GM12878 (cell line): Measurements from ENCODE around the gene PINK1. TPM values are rescaled to one million over a fixed set of nuclear protein-coding genes. Genes with fewer than 3 reads are reported as not detected.

Experiments used
- ATAC-seq: fragments of 200-7000 bp; cut with Tn5 transposase; 3 replicates; pipeline ENCODE4 v1.9.1; 2020; ENCODE audit warnings: mild to moderate bottlenecking, moderate library complexity
- BruUV-seq: library from RNA; stranded (reverse); fragments of 400-500 nt; replicated peaks from 2 replicates; lab custom pipeline; 2021; lab: Mats Ljungman, UMichigan
- CTCF ChIA-PET: fragments of 300-600 bp; sonication (Branson Sonifier 250); formaldehyde crosslinking; extraction: SDS; loops from one replicate; lab custom pipeline; 2021; ENCODE audit warnings: inconsistent platforms; lab: Yijun Ruan, JAX
- POLR2A ChIA-PET: fragments of 350-600 bp; formaldehyde crosslinking; extraction: SDS; loops from one replicate; lab custom pipeline; 2021; ENCODE audit warnings: inconsistent platforms; lab: Charles Lee
- RAD21 ChIA-PET: fragments of 300-600 bp; sonication (Branson Sonifier 250); formaldehyde crosslinking; loops from one replicate; lab custom pipeline; 2023; ENCODE audit warnings: antibody characterized with exemption; ENCODE audit not compliant: unreplicated experiment; lab: Charles Lee
- SMC1A ChIA-PET: fragments of 300-600 bp; sonication (Branson Sonifier 250); formaldehyde crosslinking; loops from one replicate; lab custom pipeline; 2023; ENCODE audit not compliant: unreplicated experiment, uncharacterized antibody; lab: Charles Lee
- DNase-seq: peaks from one replicate; pipeline ENCODE4 v3.0.0-alpha.2; 2011; ENCODE audit warnings: low read depth, low spot score
- FAIRE-seq: peaks from 3 replicates; lab custom pipeline; 2011; peaks lifted over from hg19 to GRCh38; lab: Jason Lieb, UNC
- H2AFZ ChIP-seq: 2 replicates; pipeline ENCODE4 v1.6.0; 2011; ENCODE audit warnings: low read depth, low read length, control low read depth; ENCODE audit not compliant: control insufficient read depth
- H3K27ac ChIP-seq: 2 replicates; pipeline ENCODE4 v1.5.1; 2011; ENCODE audit warnings: control low read depth; ENCODE audit not compliant: control insufficient read depth, insufficient read depth
- H3K27me3 ChIP-seq, 2 experiments: replicated peaks in 1 of 2; 2 replicates each; pipeline versions ENCODE4 v1.6.0 to v1.6.1; 2011; ENCODE audit warnings: low read length in 1 of 2; ENCODE audit not compliant: control insufficient read depth in 2 of 2, insufficient read depth in 2 of 2
- H3K36me3 ChIP-seq, 2 experiments: 2 replicates each; pipeline ENCODE4 v1.5.1; 2011; ENCODE audit warnings: low read length in 1 of 2; ENCODE audit not compliant: control insufficient read depth in 2 of 2, insufficient read depth in 2 of 2
- H3K4me1 ChIP-seq: 2 replicates; pipeline ENCODE4 v1.6.1; 2011; ENCODE audit warnings: mild to moderate bottlenecking, low read length, moderate library complexity, mixed read lengths; ENCODE audit not compliant: control insufficient read depth, insufficient read depth
- H3K4me2 ChIP-seq: 2 replicates; pipeline ENCODE4 v1.6.0; 2011; ENCODE audit warnings: control low read depth; ENCODE audit not compliant: control insufficient read depth, insufficient read depth
- H3K4me3 ChIP-seq: fragments of 200-600 bp; sonication (generic); 2 replicates; pipeline ENCODE4 v1.5.1; 2016
- H3K79me2 ChIP-seq: 2 replicates; pipeline ENCODE4 v1.6.0; 2011; ENCODE audit warnings: low read length; ENCODE audit not compliant: control insufficient read depth, insufficient read depth
- H3K9ac ChIP-seq: 2 replicates; pipeline ENCODE4 v1.8.0; 2011; ENCODE audit warnings: low read length, control low read depth, mixed read lengths; ENCODE audit not compliant: control insufficient read depth, insufficient read depth
- H3K9me3 ChIP-seq: replicated peaks from 3 replicates; pipeline ENCODE4 v1.5.1; 2011; ENCODE audit warnings: mild to moderate bottlenecking, low read length; ENCODE audit not compliant: control insufficient read depth, insufficient read depth
- H4K20me1 ChIP-seq: 2 replicates; pipeline ENCODE4 v1.6.0; 2011; ENCODE audit not compliant: control insufficient read depth, insufficient read depth
- ATF3 ChIP-seq: IDR thresholded peaks from 2 replicates; pipeline ENCODE4 v1.6.1; 2011; ENCODE audit warnings: low read depth, mild to moderate bottlenecking, low read length, moderate library complexity, borderline replicate concordance; ENCODE audit errors: extremely low read depth
- ESRRA ChIP-seq: IDR thresholded peaks from 2 replicates; pipeline ENCODE4 v1.6.1; 2012; ENCODE audit warnings: mild to moderate bottlenecking, low read length, improper control_type of control experiment
- MEF2A ChIP-seq: IDR thresholded peaks from 2 replicates; pipeline ENCODE4 v1.6.1; 2011; ENCODE audit warnings: low read depth, mild to moderate bottlenecking, low read length, moderate library complexity; ENCODE audit not compliant: insufficient read depth
- NFIC ChIP-seq: IDR thresholded peaks from 2 replicates; pipeline ENCODE4 v1.6.1; 2012; ENCODE audit warnings: low read depth, mild to moderate bottlenecking, inconsistent platforms, low read length, moderate library complexity
- RB1 ChIP-seq: fragments of 450-650 bp; formaldehyde crosslinking; IDR thresholded peaks from 2 replicates; pipeline ENCODE4 v1.6.1; 2017; ENCODE audit warnings: mild to moderate bottlenecking, borderline replicate concordance
- SIN3A ChIP-seq: IDR thresholded peaks from 2 replicates; pipeline ENCODE4 v1.6.1; 2012; ENCODE audit warnings: low read depth, low read length, improper control_type of control experiment
- SRF ChIP-seq, 2 experiments: IDR thresholded peaks; 2 replicates each; pipeline ENCODE4 v1.6.1; 2011; ENCODE audit warnings: low read depth in 2 of 2, low read length in 2 of 2, mild to moderate bottlenecking in 1 of 2, moderate library complexity in 1 of 2
- TCF12 ChIP-seq: IDR thresholded peaks from 2 replicates; pipeline ENCODE4 v1.6.1; 2011; ENCODE audit warnings: low read depth, mild to moderate bottlenecking, low read length
- YY1 ChIP-seq: IDR thresholded peaks from 2 replicates; pipeline ENCODE4 v1.6.1; 2011; ENCODE audit warnings: low read depth, mild to moderate bottlenecking, low read length
- ZNF207 ChIP-seq: fragments of 450-650 bp; IDR thresholded peaks from 2 replicates; pipeline ENCODE4 v1.6.1; 2014; ENCODE audit warnings: antibody characterized with exemption, mild to moderate bottlenecking, borderline replicate concordance
- WGBS: methylation state at CpG from one replicate; pipeline ENCODE4 v1.1.6; 2016; ENCODE audit warnings: low lambda C conversion rate; ENCODE audit not compliant: insufficient replicate concordance, insufficient coverage; ENCODE audit errors: missing lambda C conversion rate; 5-methylcytosine and 5-hydroxymethylcytosine counted together
- in situ Hi-C: fragments of 300-500 bp; cut with MboI; formaldehyde crosslinking; loops from 9 replicates; pipeline ENCODE4 v1.14.3; 2018; ENCODE audit warnings: mixed read lengths
- intact Hi-C: fragments of 100-400 bp; cut with micrococcal nuclease; formaldehyde crosslinking; loops from one replicate; pipeline ENCODE4 v1.14.2; 2022; ENCODE audit not compliant: unreplicated experiment
- polyA plus RNA-seq, 11 experiments: library from polyadenylated mRNA; depleted of rRNA in 4 of 11; unstranded in 6 of 11; stranded (reverse) in 5 of 11; fragments of >200 nt; fragmentation: Nextera tagmentation in 4 of 11; fragmentation: Illumina TruSeq in 1 of 11; extraction: Ambion mirVana in 4 of 11; extraction: Trizol in 1 of 11; gene quantifications; 1 replicate in 1 of 11; 2 replicates in 10 of 11; pipeline versions ENCODE4 v1.2.1 to v1.2.3, GENCODE V29; 2011 to 2016; ENCODE audit warnings: inconsistent platforms in 2 of 11, missing spikeins in 2 of 11, low read depth in 1 of 11
- total RNA-seq, 4 experiments: library from RNA; depleted of rRNA in 3 of 4; stranded (reverse); fragments of >200 nt in 3 of 4; fragmentation: Illumina TruSeq in 1 of 4; extraction: Trizol in 1 of 4; gene quantifications; 2 replicates each; pipeline versions ENCODE4 v1.2.1 to v1.2.3, GENCODE V29; 2013 to 2021

The PINK1 gene
- total and polyA plus RNA-seq, 10 of the 15 experiments (the other 5 are each of a cell fraction or from before 2014, with no cell fraction given): 0.42 to 4.4 (median 1.9) TPM; not detected in 1

DNA sequence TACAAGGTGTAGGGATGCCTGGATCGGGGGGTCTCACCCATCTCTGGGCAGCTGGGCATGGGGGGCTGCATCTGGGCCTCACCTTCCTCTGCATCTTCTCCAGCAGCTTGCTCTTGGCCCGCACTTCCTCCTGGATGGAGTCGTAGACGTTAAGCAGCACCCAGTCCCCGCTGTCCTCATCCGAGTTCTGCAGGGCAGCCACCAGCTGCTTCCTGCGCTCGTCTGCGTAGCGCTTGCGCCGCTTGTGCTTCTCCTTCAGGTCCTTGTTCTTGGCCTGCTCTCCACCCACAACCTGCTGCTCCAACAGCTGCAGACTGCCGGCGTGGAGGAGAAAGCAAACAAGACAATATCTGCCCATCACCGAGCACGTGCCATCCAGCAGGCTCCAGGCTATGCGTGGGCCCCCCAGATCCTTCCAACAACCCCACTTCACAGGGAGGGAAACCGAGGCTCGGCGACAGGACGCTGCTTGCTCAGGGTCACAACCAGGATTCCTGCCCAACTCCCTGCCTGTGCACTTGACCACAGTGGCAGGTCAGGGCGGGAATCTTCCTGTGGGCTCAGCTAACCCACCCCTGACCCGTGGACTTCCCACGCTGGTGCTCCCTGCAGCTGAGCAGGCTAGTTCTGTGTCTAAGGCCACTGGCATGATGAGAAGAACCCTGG lies 49.4 kb downstream of the PINK1 start:
- FAIRE-seq: no peak
- BruUV-seq: no TSS peak
- POLR2A ChIA-PET: interaction anchor here (0.6 kb wide), 1 partner anchor 361 kb away, joined by 7 read pairs; no protein-coding TSS in a partner anchor
- Histone ChIP-seq H3K9me3 (peaks cover 2% of the 10 kb centered on the region; the same call in 2 of the 3 replicates), H3K27me3 (peaks cover 2 to 3% of the 10 kb centered on the region in 2 experiments), H3K9ac (no peak overlapping the region), H4K20me1 (no peaks in the 10 kb centered on the region), H3K79me2 (no peaks in the 10 kb centered on the region), H3K27ac (no peak overlapping the region), H2AFZ (no peak overlapping the region), H3K4me2 (no peak overlapping the region), H3K36me3 (no peaks in the 10 kb centered on the region), H3K4me3 (no peak overlapping the region), H3K4me1 (peaks cover 7% of the 10 kb centered on the region)
- TF ChIP-seq MEF2A: no peak
- DNase-seq: no peak
- SMC1A ChIA-PET: no interaction called here
- RAD21 ChIA-PET: no interaction called here
- CTCF ChIA-PET: no interaction called here
- 42% methylated on average over 24 of the region's 24 CpGs for WGBS
- in situ Hi-C loops: no loop called here
- intact Hi-C loops: no loop called here
- no peak for ATAC-seq

DNA sequence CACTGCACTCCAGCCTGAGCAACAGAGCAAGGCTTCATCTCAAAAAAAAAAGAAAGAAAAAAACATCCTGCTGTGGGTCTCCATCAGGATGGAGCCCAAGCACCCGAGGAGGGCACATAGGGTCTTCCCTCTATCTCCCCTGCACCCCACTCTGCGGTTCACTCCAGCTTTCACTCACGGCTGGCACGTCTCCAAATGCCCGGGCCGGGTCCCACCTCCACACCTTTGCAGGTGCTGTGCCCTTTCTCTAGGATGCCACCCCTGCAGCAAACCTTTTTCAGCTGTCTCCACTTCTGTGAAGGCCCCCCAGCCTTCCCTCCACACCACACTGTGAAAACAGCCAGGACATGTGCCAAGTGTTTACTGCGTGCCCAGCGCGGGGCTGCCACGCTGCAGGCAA lies 50.4 kb downstream of the PINK1 start:
- no peak for ATAC-seq
- Histone ChIP-seq H3K4me3 (no peak overlapping the region), H3K4me2 (no peak overlapping the region), H4K20me1 (no peaks in the 10 kb centered on the region), H3K9me3 (no peaks in the 10 kb centered on the region), H3K79me2 (no peaks in the 10 kb centered on the region), H3K9ac (no peak overlapping the region), H3K36me3 (no peaks in the 10 kb centered on the region), H3K27ac (no peak overlapping the region), H3K27me3 (peaks cover 2 to 3% of the 10 kb centered on the region in 2 experiments), H3K4me1 (peaks cover 4% of the 10 kb centered on the region)
- FAIRE-seq: no peak
- in situ Hi-C loops: no loop called here
- intact Hi-C loops: no loop called here
- DNase-seq: no peak
- 60% methylated on average over 10 of the region's 10 CpGs for WGBS
- ChIA-PET SMC1A (no interaction called here), POLR2A (no interaction called here), RAD21 (no interaction called here)
- TF ChIP-seq NFIC (no peak), SIN3A (no peak), YY1 (no peak), ESRRA (no peak), SRF (IDR thresholded peaks at IDR 0.05; ENCODE audit: low read depth in 2 of 2, low read length in 2 of 2) (no peak), ZNF207 (no peak), ATF3 (no peak), TCF12 (no peak), RB1 (no peak)
- TF ChIP-seq, all 136 proteins: peak for 0
- no TSS peak for BruUV-seq
- H2AFZ ChIP-seq: no peak overlapping the region
- CTCF ChIA-PET: no interaction called here
